Fibroblast of lung (primary cell): Measurements from ENCODE around the gene NDUFB7. TPM values are rescaled to one million over a fixed set of nuclear protein-coding genes. Genes with fewer than 3 reads are reported as not detected.

Source experiments
- DNase-seq, 2 donors: peaks; one replicate each; pipeline versions ENCODE4 v3.0.0 to v3.0.0-alpha.2; 2010; ENCODE audit warnings: low read depth in 2 of 2
- H2AFZ ChIP-seq: 2 replicates; pipeline ENCODE4 v1.5.1; 2012; ENCODE audit warnings: low read length, control low read depth, inconsistent platforms
- H3K27ac ChIP-seq: 2 replicates; pipeline ENCODE4 v1.5.1; 2011; ENCODE audit warnings: low read length, control low read depth; ENCODE audit not compliant: insufficient read depth
- H3K27me3 ChIP-seq: 2 replicates; pipeline ENCODE4 v1.5.1; 2011; ENCODE audit warnings: mild to moderate bottlenecking, low read length; ENCODE audit not compliant: control insufficient read depth, insufficient read depth
- H3K36me3 ChIP-seq: 2 replicates; pipeline ENCODE4 v1.5.1; 2011; ENCODE audit warnings: low read length; ENCODE audit not compliant: control insufficient read depth, insufficient read depth
- H3K4me1 ChIP-seq: 2 replicates; pipeline ENCODE4 v1.5.1; 2011; ENCODE audit warnings: low read length; ENCODE audit not compliant: control insufficient read depth, insufficient read depth; ENCODE audit errors: extremely low read depth
- H3K4me2 ChIP-seq: 2 replicates; pipeline ENCODE4 v1.5.1; 2011; ENCODE audit warnings: low read length, control low read depth; ENCODE audit not compliant: insufficient read depth; ENCODE audit errors: extremely low read depth
- H3K4me3 ChIP-seq, 4 experiments: fragments of 200-600 bp in 1 of 4; sonication (generic) in 1 of 4; replicated peaks in 1 of 4; 2 replicates each; pipeline ENCODE4 v1.5.1; 2011 to 2016; ENCODE audit warnings: low read length in 4 of 4, low read depth in 3 of 4, mild to moderate bottlenecking in 3 of 4, control low read depth in 2 of 4, inconsistent platforms in 1 of 4, mixed read lengths in 1 of 4; ENCODE audit not compliant: insufficient read depth in 1 of 4; ENCODE audit errors: control extremely low read depth in 1 of 4
- H3K79me2 ChIP-seq: 2 replicates; pipeline ENCODE4 v1.5.1; 2012; ENCODE audit warnings: mild to moderate bottlenecking, low read length, inconsistent platforms; ENCODE audit not compliant: control insufficient read depth, insufficient read depth
- H3K9ac ChIP-seq: 2 replicates; pipeline ENCODE4 v1.5.1; 2011; ENCODE audit warnings: mild to moderate bottlenecking, low read length, control low read depth; ENCODE audit not compliant: insufficient read depth
- H3K9me3 ChIP-seq: 2 replicates; pipeline ENCODE4 v1.5.1; 2012; ENCODE audit warnings: low read depth, low read length; ENCODE audit not compliant: control insufficient read depth, insufficient read depth
- H4K20me1 ChIP-seq: 2 replicates; pipeline ENCODE4 v1.5.1; 2011; ENCODE audit warnings: low read length; ENCODE audit not compliant: control insufficient read depth, insufficient read depth; ENCODE audit errors: extremely low read depth
- EZH2 ChIP-seq: IDR thresholded peaks from 2 replicates; pipeline ENCODE4 v1.5.1; 2012; ENCODE audit warnings: low read length, control low read depth, mild to moderate bottlenecking; ENCODE audit errors: missing control alignments
- polyA plus RNA-seq, 2 donors: library from polyadenylated mRNA; depleted of rRNA in 1 of 2; stranded (reverse) in 1 of 2; unstranded in 1 of 2; fragments of >200 nt; gene quantifications; 2 replicates each; pipeline ENCODE4 v1.2.1, GENCODE V29; 2011 to 2012; ENCODE audit warnings: missing spikeins in 1 of 2
- total RNA-seq: library from RNA; depleted of rRNA; stranded (reverse); fragments of >200 nt; gene quantifications from 2 replicates; pipeline ENCODE4 v1.2.1, GENCODE V29; 2014
- TF ChIP-seq, protein P1 (sequence below), 2 donors: IDR thresholded peaks in 1 of 2; conservative IDR thresholded peaks in 1 of 2; 1 replicate in 1 of 2; 2 replicates in 1 of 2; pipeline ENCODE4 v1.5.1; 2011 to 2012; ENCODE audit warnings: low read length in 2 of 2, control low read depth in 1 of 2, inconsistent platforms in 1 of 2, low read depth in 1 of 2, mild to moderate bottlenecking in 1 of 2

Gene NDUFB7
- total and polyA plus RNA-seq, 2 donors (not counting 1 experiment from before 2014, with no cell fraction given), result 100 to 253 TPM

DNA sequence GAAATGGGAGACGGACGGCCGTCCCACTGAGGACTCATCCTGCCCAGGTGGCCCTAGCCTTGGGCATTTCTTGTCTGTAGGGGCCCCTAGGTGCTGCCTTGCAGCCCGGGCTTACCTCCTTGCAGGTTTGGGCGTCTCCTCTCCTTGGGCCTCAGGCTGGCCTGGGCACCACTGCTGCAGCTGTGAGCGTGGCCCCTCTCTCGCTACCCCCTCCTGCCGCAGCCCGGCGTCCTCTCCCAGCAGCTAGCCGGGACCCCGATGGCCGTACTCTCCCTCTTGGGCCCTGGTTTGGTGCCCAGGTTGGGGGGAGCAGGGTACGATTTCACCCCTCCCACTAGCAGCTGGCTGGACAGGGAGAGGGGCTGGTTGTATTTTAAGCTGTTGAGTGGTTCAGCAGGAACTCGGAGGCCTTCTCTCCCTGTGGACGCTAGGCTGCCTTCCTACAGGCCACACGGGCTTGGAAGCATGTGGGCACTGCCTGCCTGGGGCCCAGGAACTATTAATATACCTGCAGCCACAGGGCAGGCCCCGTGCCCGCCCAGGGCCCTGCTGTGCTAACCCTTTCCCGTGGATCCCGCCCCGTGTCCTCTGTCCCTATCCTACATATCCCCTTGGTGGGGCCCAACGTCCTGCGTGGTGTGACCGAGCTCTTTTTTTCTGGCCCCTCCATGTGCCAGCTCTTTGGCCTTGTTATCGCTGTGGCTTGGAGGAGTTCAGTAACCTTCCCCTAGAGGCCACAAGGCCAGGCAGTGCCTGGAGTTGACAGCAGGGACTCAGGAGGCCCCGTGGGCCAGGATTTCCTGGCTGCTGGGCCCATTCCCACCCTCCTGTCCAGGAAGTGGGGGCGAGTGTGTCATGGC, 11.7 kb downstream of the NDUFB7 start:
- no peak for TF ChIP-seq EZH2
- TF ChIP-seq, protein P1, sequence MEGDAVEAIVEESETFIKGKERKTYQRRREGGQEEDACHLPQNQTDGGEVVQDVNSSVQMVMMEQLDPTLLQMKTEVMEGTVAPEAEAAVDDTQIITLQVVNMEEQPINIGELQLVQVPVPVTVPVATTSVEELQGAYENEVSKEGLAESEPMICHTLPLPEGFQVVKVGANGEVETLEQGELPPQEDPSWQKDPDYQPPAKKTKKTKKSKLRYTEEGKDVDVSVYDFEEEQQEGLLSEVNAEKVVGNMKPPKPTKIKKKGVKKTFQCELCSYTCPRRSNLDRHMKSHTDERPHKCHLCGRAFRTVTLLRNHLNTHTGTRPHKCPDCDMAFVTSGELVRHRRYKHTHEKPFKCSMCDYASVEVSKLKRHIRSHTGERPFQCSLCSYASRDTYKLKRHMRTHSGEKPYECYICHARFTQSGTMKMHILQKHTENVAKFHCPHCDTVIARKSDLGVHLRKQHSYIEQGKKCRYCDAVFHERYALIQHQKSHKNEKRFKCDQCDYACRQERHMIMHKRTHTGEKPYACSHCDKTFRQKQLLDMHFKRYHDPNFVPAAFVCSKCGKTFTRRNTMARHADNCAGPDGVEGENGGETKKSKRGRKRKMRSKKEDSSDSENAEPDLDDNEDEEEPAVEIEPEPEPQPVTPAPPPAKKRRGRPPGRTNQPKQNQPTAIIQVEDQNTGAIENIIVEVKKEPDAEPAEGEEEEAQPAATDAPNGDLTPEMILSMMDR (conservative IDR thresholded peaks at IDR 0.05 in 1 of 2, IDR thresholded peaks at IDR 0.05 in 1 of 2; ENCODE audit: low read depth in 1 of 2, low read length in 2 of 2), result no peak
- Histone ChIP-seq H2AFZ (no peak overlapping the region), H3K36me3 (no peaks in the 10 kb centered on the region), H3K4me1 (peaks cover 7% of the 10 kb centered on the region), H3K27ac (no peak overlapping the region), H3K79me2 (peaks cover 2% of the 10 kb centered on the region), H3K4me2 (no peak overlapping the region), H4K20me1 (no peaks in the 10 kb centered on the region), H3K9me3 (no peaks in the 10 kb centered on the region), H3K4me3 (no peak overlapping the region), H3K27me3 (no peaks in the 10 kb centered on the region), H3K9ac (no peak overlapping the region)
- DNase-seq, result no peak

DNA sequence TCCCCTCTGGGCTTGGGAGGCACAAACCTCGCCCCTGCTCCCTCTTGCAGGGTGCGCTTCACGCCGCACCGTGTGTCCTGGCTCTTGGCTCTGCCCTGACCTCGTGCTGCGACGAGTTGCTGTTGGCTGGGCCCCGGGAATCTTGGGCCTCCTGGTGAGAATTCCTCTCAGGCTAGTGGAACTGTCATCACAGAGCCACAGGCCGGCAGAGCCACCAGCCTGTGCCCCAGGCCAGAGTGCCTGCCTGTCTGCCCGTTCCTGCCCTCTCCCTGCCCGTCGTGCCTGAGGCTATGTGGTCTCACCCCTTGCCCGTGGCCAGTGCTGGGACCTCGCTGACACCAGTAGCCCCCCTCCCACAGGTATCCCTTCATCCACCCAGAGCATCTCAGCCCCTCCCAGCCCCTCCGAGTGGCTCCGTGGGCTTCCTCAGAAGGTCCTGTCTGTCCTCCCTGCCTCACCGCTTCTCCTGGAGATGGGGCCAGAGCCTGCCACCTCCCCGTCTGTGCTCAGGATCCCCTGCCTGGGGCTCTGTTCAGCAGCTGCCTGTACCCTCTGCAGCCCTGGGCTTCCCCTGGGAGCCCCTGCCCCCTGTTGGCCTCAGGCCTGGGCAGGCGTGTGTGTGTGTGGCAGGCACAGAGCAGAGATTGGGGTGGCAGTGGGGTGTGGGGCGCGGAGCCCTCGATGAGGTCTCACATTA, 13.3 kb downstream of the NDUFB7 start:
- H2AFZ ChIP-seq, result no peak overlapping the region
- no peaks in the 10 kb centered on the region for H3K27me3 ChIP-seq
- H3K9me3 ChIP-seq, result no peaks in the 10 kb centered on the region
- no peak overlapping the region for H3K4me2 ChIP-seq
- no peaks in the 10 kb centered on the region for H3K36me3 ChIP-seq
- no peaks in the 10 kb centered on the region for H4K20me1 ChIP-seq
- no peak overlapping the region for H3K4me3 ChIP-seq
- peaks cover 2% of the 10 kb centered on the region for H3K79me2 ChIP-seq
- no peak for DNase-seq
- H3K9ac ChIP-seq, result no peak overlapping the region
- H3K4me1 ChIP-seq, result peaks cover 7% of the 10 kb centered on the region
- TF ChIP-seq, protein P1 (conservative IDR thresholded peaks at IDR 0.05 in 1 of 2, IDR thresholded peaks at IDR 0.05 in 1 of 2; ENCODE audit: low read depth in 1 of 2, low read length in 2 of 2), result no peak
- TF ChIP-seq EZH2, result no peak
- H3K27ac ChIP-seq, result no peak overlapping the region

DNA sequence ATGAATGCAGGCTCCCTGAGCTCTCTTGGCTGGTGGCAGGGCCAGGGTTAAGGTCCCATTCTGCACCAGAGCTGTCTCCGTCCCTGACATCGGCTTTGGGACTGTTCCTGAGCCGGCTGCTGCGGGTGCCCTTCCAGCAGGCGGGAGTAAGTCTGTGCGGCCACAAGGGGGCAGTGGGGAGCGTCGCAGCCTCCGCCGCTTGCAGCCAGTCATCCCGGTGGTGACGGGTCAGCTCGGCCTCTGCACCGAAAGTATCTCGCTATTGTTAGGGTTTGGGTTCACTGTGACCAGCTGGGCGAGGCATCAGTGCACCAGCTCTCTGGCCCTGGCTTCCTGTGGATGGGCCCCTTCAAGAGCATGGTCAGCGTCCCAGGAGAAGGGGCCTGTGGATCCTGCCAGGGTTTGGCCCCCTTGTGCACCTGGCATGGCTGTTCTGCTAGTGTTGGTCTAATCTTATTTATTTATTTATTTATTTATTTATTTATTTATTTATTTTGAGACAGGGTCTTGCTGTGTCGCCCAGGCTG, 15.1 kb downstream of the NDUFB7 start:
- peaks cover 3% of the 10 kb centered on the region for H3K4me1 ChIP-seq
- H3K79me2 ChIP-seq, result peaks cover 2% of the 10 kb centered on the region
- H3K27me3 ChIP-seq, result no peaks in the 10 kb centered on the region
- no peaks in the 10 kb centered on the region for H3K9me3 ChIP-seq
- no peaks in the 10 kb centered on the region for H3K36me3 ChIP-seq
- H3K4me2 ChIP-seq, result peak overlapping the region; percentile 75
- no peak overlapping the region for H3K9ac ChIP-seq
- DNase-seq, result peak; percentile 73 to 75
- no peaks in the 10 kb centered on the region for H4K20me1 ChIP-seq
- no peak for TF ChIP-seq EZH2
- TF ChIP-seq, protein P1 (conservative IDR thresholded peaks at IDR 0.05 in 1 of 2, IDR thresholded peaks at IDR 0.05 in 1 of 2; ENCODE audit: low read depth in 1 of 2, low read length in 2 of 2), result peak; percentile 91 to 93
- peak overlapping the region in 1 of 4 experiments; percentile 22 for H3K4me3 ChIP-seq
- peak overlapping the region; percentile 55 for H2AFZ ChIP-seq
- H3K27ac ChIP-seq, result no peak overlapping the region
